Mesenchymal stem cell (in vitro differentiated cells and primary cell): ENCODE results near the gene RHOV.

ENCODE experiments used
- DNase-seq: peaks from one replicate; pipeline ENCODE4 v3.0.0-alpha.2; 2013
- H2AFZ ChIP-seq: one replicate; pipeline ENCODE4 v1.6.1; 2013; ENCODE audit warnings: low read depth, mild to moderate bottlenecking, control low read depth, inconsistent platforms, low read length, moderate library complexity
- H2AK5ac ChIP-seq: 2 replicates; pipeline ENCODE4 v1.6.1; 2013; ENCODE audit warnings: low read length, moderate library complexity, mild to moderate bottlenecking, inconsistent platforms; ENCODE audit not compliant: severe bottlenecking
- H2BK120ac ChIP-seq: one replicate; pipeline ENCODE4 v1.6.1; 2013; ENCODE audit warnings: low read depth, mild to moderate bottlenecking, inconsistent platforms, low read length, moderate library complexity
- H2BK12ac ChIP-seq, 2 experiments: one replicate each; pipeline ENCODE4 v1.6.1; 2013; ENCODE audit warnings: inconsistent platforms in 2 of 2, low read length in 2 of 2, mild to moderate bottlenecking in 2 of 2, moderate library complexity in 2 of 2, control low read depth in 1 of 2
- H2BK15ac ChIP-seq: one replicate; pipeline ENCODE4 v1.6.1; 2013; ENCODE audit warnings: mild to moderate bottlenecking, low read depth, inconsistent platforms; ENCODE audit not compliant: poor library complexity, severe bottlenecking
- H2BK5ac ChIP-seq: 2 replicates; pipeline ENCODE4 v1.6.1; 2013; ENCODE audit warnings: low read depth, mild to moderate bottlenecking, low read length, control low read depth, inconsistent platforms; ENCODE audit not compliant: poor library complexity, severe bottlenecking
- H3K14ac ChIP-seq, 2 experiments: one replicate each; pipeline ENCODE4 v1.6.1; 2013; ENCODE audit warnings: inconsistent platforms in 2 of 2, low read length in 2 of 2, control low read depth in 1 of 2, mild to moderate bottlenecking in 1 of 2, moderate library complexity in 1 of 2
- H3K18ac ChIP-seq, 2 experiments: one replicate each; pipeline ENCODE4 v1.6.1; 2013; ENCODE audit warnings: inconsistent platforms in 2 of 2, low read length in 2 of 2, control low read depth in 1 of 2, low read depth in 1 of 2, mild to moderate bottlenecking in 1 of 2
- H3K23ac ChIP-seq, 2 experiments: one replicate each; pipeline ENCODE4 v1.6.1; 2013; ENCODE audit warnings: inconsistent platforms in 2 of 2, low read length in 2 of 2, mild to moderate bottlenecking in 2 of 2, moderate library complexity in 2 of 2, control low read depth in 1 of 2
- H3K27ac ChIP-seq: 2 replicates; pipeline ENCODE4 v1.5.1; 2013; ENCODE audit warnings: mild to moderate bottlenecking, moderate library complexity, low read length, control low read depth, inconsistent platforms; ENCODE audit not compliant: poor library complexity, severe bottlenecking
- H3K27me3 ChIP-seq, 2 experiments: 2 replicates each; pipeline versions ENCODE4 v1.6.1 to v1.7.0; 2013; ENCODE audit warnings: low read length in 2 of 2, mild to moderate bottlenecking in 2 of 2, moderate library complexity in 2 of 2, control low read depth in 1 of 2, inconsistent platforms in 1 of 2; ENCODE audit not compliant: control insufficient read depth in 1 of 2, insufficient read depth in 1 of 2
- H3K36me3 ChIP-seq, 2 experiments: 2 replicates each; pipeline versions ENCODE4 v1.6.1 to v1.7.0; 2013; ENCODE audit warnings: low read length in 2 of 2, control low read depth in 1 of 2, inconsistent platforms in 1 of 2, low read depth in 1 of 2, mild to moderate bottlenecking in 1 of 2; ENCODE audit not compliant: insufficient read depth in 2 of 2, control insufficient read depth in 1 of 2
- H3K4ac ChIP-seq, 2 experiments: one replicate each; pipeline ENCODE4 v1.6.1; 2013; ENCODE audit warnings: inconsistent platforms in 2 of 2, low read length in 2 of 2, mild to moderate bottlenecking in 2 of 2, moderate library complexity in 2 of 2, control low read depth in 1 of 2, low read depth in 1 of 2
- H3K4me1 ChIP-seq: 2 replicates; pipeline ENCODE4 v1.6.1; 2013; ENCODE audit warnings: low read depth, low read length, control low read depth; ENCODE audit not compliant: control insufficient read depth, insufficient read depth
- H3K4me2 ChIP-seq: 2 replicates; pipeline ENCODE4 v1.6.1; 2013; ENCODE audit warnings: low read length, mild to moderate bottlenecking, inconsistent platforms; ENCODE audit not compliant: poor library complexity, severe bottlenecking
- H3K4me3 ChIP-seq, 2 experiments: 2 replicates each; pipeline versions ENCODE4 v1.5.1 to v1.7.0; 2013; ENCODE audit warnings: low read length in 2 of 2, mild to moderate bottlenecking in 2 of 2, control low read depth in 1 of 2, low read depth in 1 of 2; ENCODE audit not compliant: insufficient read depth in 1 of 2
- H3K79me1 ChIP-seq: replicated peaks from 2 replicates; pipeline ENCODE4 v1.6.1; 2013; ENCODE audit warnings: mild to moderate bottlenecking, control low read depth, low read length, inconsistent platforms; ENCODE audit not compliant: poor library complexity, severe bottlenecking
- H3K9ac ChIP-seq: 2 replicates; pipeline ENCODE4 v1.7.0; 2013; ENCODE audit warnings: mild to moderate bottlenecking, low read length, moderate library complexity
- H3K9me3 ChIP-seq: 2 replicates; pipeline ENCODE4 v1.7.0; 2013; ENCODE audit warnings: mild to moderate bottlenecking, low read length; ENCODE audit not compliant: control insufficient read depth
- H4K8ac ChIP-seq: one replicate; pipeline ENCODE4 v1.6.1; 2013; ENCODE audit warnings: inconsistent platforms, mild to moderate bottlenecking, low read length, moderate library complexity
- H4K91ac ChIP-seq: one replicate; pipeline ENCODE4 v1.6.1; 2013; ENCODE audit warnings: mild to moderate bottlenecking, low read length, inconsistent platforms
- WGBS: methylation state at CpG from one replicate; pipeline ENCODE4 v1.1.7; 2013; ENCODE audit warnings: mixed read lengths; 5-methylcytosine and 5-hydroxymethylcytosine counted together

Gene RHOV

DNA sequence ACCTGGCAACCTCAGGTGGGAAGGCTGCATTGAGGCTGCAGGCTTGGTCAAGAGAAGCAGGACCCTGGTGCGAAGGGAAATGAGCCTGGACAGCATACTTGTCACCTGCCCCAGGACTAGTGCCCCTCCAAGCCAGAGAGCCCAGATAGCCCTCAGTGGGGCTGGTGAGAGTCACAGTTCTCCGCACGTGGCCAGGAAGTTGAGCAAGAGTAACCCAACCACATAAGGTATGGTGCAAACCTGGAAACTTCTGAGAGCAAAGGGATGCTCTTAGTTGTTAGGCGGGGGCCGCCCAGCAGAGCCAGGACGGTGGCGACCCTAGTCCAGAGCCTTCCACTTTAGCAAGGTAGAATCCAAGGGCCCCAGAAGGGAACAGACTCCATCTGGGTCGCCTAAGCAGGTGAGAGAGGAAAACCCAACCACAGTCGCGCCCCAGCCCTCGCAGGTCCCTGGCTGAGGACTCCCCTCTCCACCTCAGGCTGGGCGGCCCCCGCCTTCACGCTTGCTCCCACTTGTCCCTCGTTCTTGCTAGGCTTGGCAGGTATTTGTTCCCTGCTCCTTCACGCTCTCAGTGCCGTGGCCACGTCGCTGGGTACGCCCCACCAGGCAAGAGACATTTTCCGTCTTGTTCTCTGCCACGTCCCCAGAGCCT lies 19.1 kb upstream of the RHOV start:
- no peak for DNase-seq
- no peak overlapping the region for H2BK15ac ChIP-seq
- H3K4ac ChIP-seq, result no peak overlapping the region
- H3K27ac ChIP-seq, result no peak overlapping the region
- peak overlapping the region; percentile 45 for H4K91ac ChIP-seq
- H2BK12ac ChIP-seq, result peak overlapping the region in 1 of 2 experiments; percentile 97
- H3K4me3 ChIP-seq, result peak overlapping the region in 1 of 2 experiments; percentile 92
- no peak overlapping the region for H2AK5ac ChIP-seq
- no peaks in the 10 kb centered on the region for H3K9me3 ChIP-seq
- H3K27me3 ChIP-seq, result peaks cover 0 to 6% of the 10 kb centered on the region in 2 experiments
- no peak overlapping the region for H3K4me2 ChIP-seq
- peaks cover 12% of the 10 kb centered on the region for H3K4me1 ChIP-seq
- no peak overlapping the region for H3K23ac ChIP-seq
- no peak overlapping the region for H3K18ac ChIP-seq
- H3K14ac ChIP-seq, result no peak overlapping the region
- WGBS, result 87% methylated on average over 22 of the region's 22 CpGs
- peak overlapping the region; percentile 99 for H3K9ac ChIP-seq
- no peak overlapping the region for H2BK120ac ChIP-seq
- no peak overlapping the region for H2BK5ac ChIP-seq
- peak overlapping the region; percentile 54 for H4K8ac ChIP-seq
- peak overlapping the region; percentile 81 for H2AFZ ChIP-seq
- H3K79me1 ChIP-seq, result peaks cover 5% of the 10 kb centered on the region
- H3K36me3 ChIP-seq, result peaks cover 11 to 22% of the 10 kb centered on the region in 2 experiments

DNA sequence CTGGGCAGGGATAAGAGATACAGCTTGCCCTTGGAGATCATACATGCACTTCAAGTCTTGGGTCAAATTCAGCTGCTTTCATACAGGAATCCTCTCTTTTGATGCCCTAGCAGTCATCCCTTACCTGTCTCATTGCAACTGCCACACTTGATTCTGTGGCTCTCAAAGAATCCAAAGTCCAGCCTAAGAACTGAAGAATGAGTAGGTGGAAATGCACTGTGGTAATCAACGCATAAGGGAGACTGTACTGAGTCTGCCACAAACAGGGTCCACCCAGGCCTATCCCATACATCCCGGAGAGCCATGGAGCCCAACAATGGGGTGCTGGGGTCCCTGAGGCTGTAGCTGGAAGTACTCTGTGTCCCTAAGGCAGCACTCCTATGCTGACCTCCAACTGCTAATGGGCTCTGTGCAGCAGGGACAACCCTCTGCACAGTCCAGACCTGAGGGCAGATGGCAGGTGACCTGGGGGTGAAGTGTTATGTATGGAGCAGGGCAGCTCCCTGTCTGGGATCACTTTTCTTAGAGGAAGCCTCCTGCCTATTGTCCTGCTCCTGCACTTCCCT lies 18.5 kb upstream of the RHOV start:
- WGBS, result 95% methylated on average over 2 of the region's 2 CpGs
- no peak overlapping the region for H3K4ac ChIP-seq

DNA sequence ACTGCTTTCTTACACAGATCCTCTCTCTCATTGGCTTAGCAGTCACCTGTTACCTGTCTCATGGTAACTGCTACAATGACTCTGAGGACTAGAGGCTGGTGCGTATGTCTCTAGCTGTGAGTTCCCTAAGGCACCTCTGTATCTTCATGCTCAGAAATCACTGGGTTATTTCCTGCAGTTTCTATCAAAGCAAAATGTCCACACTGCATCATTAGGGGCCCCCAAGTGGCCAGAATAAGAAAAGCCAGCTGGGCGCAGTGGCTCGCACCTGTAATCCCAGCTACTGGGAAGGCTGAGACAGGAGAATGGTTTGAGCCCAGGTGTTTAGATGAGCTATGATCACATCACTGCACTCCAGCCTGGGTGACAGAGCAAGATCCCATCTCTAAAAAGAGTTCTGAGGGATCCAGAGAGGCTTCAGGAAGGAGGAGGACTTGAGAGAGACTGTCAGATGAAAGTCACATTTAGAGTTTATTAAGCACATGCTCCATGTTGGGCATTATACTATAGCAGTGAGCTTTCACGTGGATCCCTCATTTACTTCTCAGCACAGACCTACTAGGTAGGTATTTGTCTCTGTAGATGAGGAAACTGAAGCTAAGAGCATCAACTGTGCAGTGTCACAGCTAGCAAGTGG lies 17.9 kb upstream of the RHOV start:
- no peak overlapping the region for H3K4ac ChIP-seq
- no peak overlapping the region for H2AK5ac ChIP-seq
- H3K4me3 ChIP-seq, result no peak overlapping the region
- H3K14ac ChIP-seq, result no peak overlapping the region
- H3K18ac ChIP-seq, result no peak overlapping the region
- DNase-seq, result peak; percentile 58
- H3K4me1 ChIP-seq, result peaks cover 12% of the 10 kb centered on the region
- no peaks in the 10 kb centered on the region for H3K9me3 ChIP-seq
- no peak overlapping the region for H2BK12ac ChIP-seq
- WGBS, result 21% methylated on average over 3 of the region's 4 CpGs
- peaks cover 4% of the 10 kb centered on the region for H3K79me1 ChIP-seq
- no peak overlapping the region for H4K8ac ChIP-seq
- no peak overlapping the region for H4K91ac ChIP-seq
- H3K27me3 ChIP-seq, result peaks cover 0 to 6% of the 10 kb centered on the region in 2 experiments
- H2BK120ac ChIP-seq, result no peak overlapping the region
- no peak overlapping the region for H3K23ac ChIP-seq
- peaks cover 9 to 14% of the 10 kb centered on the region in 2 experiments for H3K36me3 ChIP-seq
- H2BK5ac ChIP-seq, result no peak overlapping the region
- no peak overlapping the region for H2AFZ ChIP-seq
- H2BK15ac ChIP-seq, result no peak overlapping the region
- H3K27ac ChIP-seq, result no peak overlapping the region
- no peak overlapping the region for H3K4me2 ChIP-seq
- H3K9ac ChIP-seq, result no peak overlapping the region

More for the DNA sequence above, 18.5 kb upstream of the RHOV start:
- Histone ChIP-seq H2BK15ac (no peak overlapping the region), H3K14ac (no peak overlapping the region), H3K4me2 (no peak overlapping the region), H3K27me3 (peaks cover 0 to 6% of the 10 kb centered on the region in 2 experiments), H3K4me1 (peaks cover 12% of the 10 kb centered on the region), H2AK5ac (no peak overlapping the region), H3K27ac (no peak overlapping the region), H3K9me3 (no peaks in the 10 kb centered on the region), H2BK5ac (no peak overlapping the region), H2BK120ac (no peak overlapping the region), H2BK12ac (no peak overlapping the region), H3K4me3 (no peak overlapping the region), H3K9ac (no peak overlapping the region), H3K36me3 (peaks cover 11 to 20% of the 10 kb centered on the region in 2 experiments), H4K91ac (no peak overlapping the region), H3K79me1 (peaks cover 4% of the 10 kb centered on the region), H3K18ac (no peak overlapping the region), H2AFZ (no peak overlapping the region), H3K23ac (no peak overlapping the region), H4K8ac (no peak overlapping the region)
- DNase-seq, result no peak

DNA sequence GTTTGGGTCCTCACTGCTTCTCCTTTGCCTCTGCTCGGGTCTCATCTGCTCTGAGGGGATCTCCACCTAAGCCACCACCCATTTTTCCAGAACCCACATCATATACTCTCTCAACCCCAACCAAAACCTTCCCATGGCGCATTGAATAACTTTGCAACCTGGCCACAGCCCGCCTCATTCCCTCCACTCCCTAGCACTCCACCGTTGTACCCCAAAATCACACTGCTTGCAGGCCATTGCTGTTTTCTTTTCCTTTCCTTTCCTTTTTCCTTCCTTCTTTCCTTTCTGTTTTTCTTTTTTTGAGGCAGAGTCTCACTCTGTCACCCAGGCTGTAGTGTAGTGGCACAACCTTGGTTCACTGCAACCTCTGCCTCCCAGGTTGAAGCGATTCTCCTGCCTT lies 17.1 kb upstream of the RHOV start:
- Histone ChIP-seq H3K4ac (no peak overlapping the region), H3K27me3 (peaks cover 0 to 6% of the 10 kb centered on the region in 2 experiments), H3K18ac (no peak overlapping the region), H3K36me3 (peaks cover 4 to 7% of the 10 kb centered on the region in 2 experiments), H2BK5ac (no peak overlapping the region), H3K23ac (no peak overlapping the region), H3K4me1 (peaks cover 12% of the 10 kb centered on the region), H3K4me3 (no peak overlapping the region), H3K9ac (no peak overlapping the region), H3K79me1 (peaks cover 4% of the 10 kb centered on the region), H2AFZ (no peak overlapping the region), H3K9me3 (no peaks in the 10 kb centered on the region), H3K27ac (no peak overlapping the region), H4K91ac (no peak overlapping the region), H2BK15ac (peak overlapping the region; percentile 38), H2AK5ac (no peak overlapping the region), H3K4me2 (no peak overlapping the region), H3K14ac (no peak overlapping the region), H2BK12ac (no peak overlapping the region), H2BK120ac (no peak overlapping the region), H4K8ac (no peak overlapping the region)
- 86% methylated on average over 5 of the region's 5 CpGs for WGBS
- DNase-seq, result no peak
